H1 (cell line): ENCODE data around the gene TMEM131L. TPM values are rescaled to one million over a fixed set of nuclear protein-coding genes. Genes with fewer than 3 reads are reported as not detected.

Source experiments
- CTCF ChIA-PET: fragments of 300-600 bp; sonication (Branson Sonifier 250); formaldehyde crosslinking; loops from one replicate; lab custom pipeline; 2021; ENCODE audit not compliant: partially characterized antibody; lab: Charles Lee
- POLR2A ChIA-PET: fragments of 300-600 bp; sonication (Branson Sonifier 250); formaldehyde crosslinking; loops from one replicate; lab custom pipeline; 2021; ENCODE audit warnings: inconsistent platforms; ENCODE audit not compliant: partially characterized antibody; lab: Charles Lee
- DNase-seq, 2 experiments: peaks; one replicate each; pipeline versions ENCODE4 v3.0.0 to v3.0.0-alpha.2; 2010 to 2022; ENCODE audit warnings: low spot score in 2 of 2, low read depth in 1 of 2, mixed read lengths in 1 of 2
- FAIRE-seq: peaks from 2 replicates; lab custom pipeline; 2011; peaks lifted over from hg19 to GRCh38; lab: Jason Lieb, UNC
- H2AFZ ChIP-seq: 2 replicates; pipeline ENCODE4 v1.8.1; 2012; ENCODE audit warnings: low read length, inconsistent platforms
- H2AK5ac ChIP-seq: 2 replicates; pipeline ENCODE4 v1.6.1; 2013; ENCODE audit warnings: low read depth, low read length
- H2BK120ac ChIP-seq: replicated peaks from 2 replicates; pipeline ENCODE3; 2013; ENCODE audit warnings: low read depth, low read length, inconsistent platforms
- H2BK12ac ChIP-seq: 2 replicates; pipeline ENCODE4 v1.6.1; 2013; ENCODE audit warnings: low read depth, low read length
- H2BK15ac ChIP-seq: 2 replicates; pipeline ENCODE4 v1.6.1; 2013; ENCODE audit warnings: low read length
- H2BK20ac ChIP-seq: 2 replicates; pipeline ENCODE4 v1.6.1; 2013; ENCODE audit warnings: low read length
- H2BK5ac ChIP-seq: 2 replicates; pipeline ENCODE4 v1.6.1; 2013; ENCODE audit warnings: low read depth, low read length
- H3K14ac ChIP-seq: 2 replicates; pipeline ENCODE4 v1.6.1; 2013; ENCODE audit warnings: inconsistent platforms; ENCODE audit not compliant: insufficient read length
- H3K18ac ChIP-seq: 2 replicates; pipeline ENCODE4 v1.6.1; 2013; ENCODE audit warnings: low read length; ENCODE audit errors: extremely low read depth
- H3K23ac ChIP-seq: 2 replicates; pipeline ENCODE4 v1.6.1; 2013; ENCODE audit warnings: inconsistent platforms; ENCODE audit not compliant: insufficient read length
- H3K23me2 ChIP-seq: 2 replicates; pipeline ENCODE4 v1.6.1; 2013; ENCODE audit warnings: low read depth, low read length
- H3K27ac ChIP-seq: 2 replicates; pipeline ENCODE4 v1.6.1; 2011; ENCODE audit warnings: low read depth, low read length, inconsistent platforms
- H3K27me3 ChIP-seq, 4 experiments: replicated peaks in 1 of 4; 1 replicate in 1 of 4; 2 replicates in 3 of 4; pipeline versions ENCODE4 v1.6.1 to v1.8.1; 2011 to 2013; ENCODE audit warnings: low read length in 3 of 4, mild to moderate bottlenecking in 3 of 4, inconsistent platforms in 2 of 4, mixed read lengths in 2 of 4, moderate library complexity in 1 of 4; ENCODE audit not compliant: control insufficient read depth in 3 of 4, insufficient read depth in 3 of 4; ENCODE audit errors: extremely low read depth in 1 of 4
- H3K36me3 ChIP-seq, 4 experiments: 2 replicates each; pipeline versions ENCODE4 v1.6.1 to v1.8.1; 2011 to 2013; ENCODE audit warnings: mild to moderate bottlenecking in 4 of 4, low read length in 3 of 4, moderate library complexity in 2 of 4, control low read depth in 1 of 4, inconsistent platforms in 1 of 4; ENCODE audit not compliant: insufficient read depth in 4 of 4, control insufficient read depth in 2 of 4
- H3K4ac ChIP-seq: replicated peaks from 2 replicates; pipeline ENCODE3; 2013; ENCODE audit warnings: low read length, low read depth, mixed read lengths, inconsistent platforms; ENCODE audit not compliant: insufficient read length
- H3K4me1 ChIP-seq, 4 experiments: replicated peaks in 1 of 4; 1 replicate in 1 of 4; 2 replicates in 3 of 4; pipeline versions ENCODE4 v1.6.1 to v1.8.1; 2011 to 2013; ENCODE audit warnings: low read length in 3 of 4, inconsistent platforms in 2 of 4, mixed read lengths in 1 of 4; ENCODE audit not compliant: insufficient read depth in 4 of 4, control insufficient read depth in 3 of 4
- H3K4me2 ChIP-seq, 2 experiments: 2 replicates each; pipeline versions ENCODE4 v1.6.1 to v1.8.1; 2011 to 2013; ENCODE audit warnings: low read depth in 2 of 2, low read length in 2 of 2, control low read depth in 1 of 2, inconsistent platforms in 1 of 2, mild to moderate bottlenecking in 1 of 2; ENCODE audit not compliant: insufficient read depth in 1 of 2
- H3K4me3 ChIP-seq, 4 experiments: fragments of 200-600, 300-600 bp in 1 of 4; sonication (generic), shearing (Covaris generic), sonication (Bioruptor Twin) in 1 of 4; 2 replicates each; pipeline versions ENCODE4 v1.5.1 to v1.8.1; 2011 to 2016; ENCODE audit warnings: low read length in 4 of 4, low read depth in 3 of 4, control low read depth in 2 of 4, inconsistent platforms in 2 of 4, mild to moderate bottlenecking in 2 of 4, mixed read lengths in 1 of 4, moderate library complexity in 1 of 4; ENCODE audit not compliant: insufficient read depth in 2 of 4; ENCODE audit errors: extremely low read depth in 1 of 4
- H3K56ac ChIP-seq: replicated peaks from 2 replicates; pipeline ENCODE3; 2013; ENCODE audit warnings: low read depth, mild to moderate bottlenecking, mixed read lengths, low read length, inconsistent platforms; ENCODE audit not compliant: insufficient read length
- H3K79me1 ChIP-seq: 2 replicates; pipeline ENCODE4 v1.6.1; 2013; ENCODE audit warnings: low read depth, low read length, control low read depth
- H3K79me2 ChIP-seq, 2 experiments: 2 replicates each; pipeline versions ENCODE4 v1.6.1 to v1.8.1; 2012 to 2013; ENCODE audit warnings: low read length in 2 of 2, mild to moderate bottlenecking in 2 of 2, inconsistent platforms in 1 of 2; ENCODE audit not compliant: insufficient read depth in 2 of 2, control insufficient read depth in 1 of 2
- H3K9ac ChIP-seq, 4 experiments: replicated peaks in 1 of 4; 1 replicate in 1 of 4; 2 replicates in 3 of 4; pipeline versions ENCODE4 v1.6.1 to v1.8.1; 2011 to 2013; ENCODE audit warnings: low read depth in 3 of 4, low read length in 3 of 4, control low read depth in 2 of 4, mild to moderate bottlenecking in 2 of 4, moderate library complexity in 2 of 4, inconsistent platforms in 1 of 4; ENCODE audit errors: extremely low read depth in 1 of 4
- H3K9me3 ChIP-seq, 2 experiments: 2 replicates each; pipeline versions ENCODE4 v1.6.1 to v1.8.1; 2012 to 2013; ENCODE audit warnings: mild to moderate bottlenecking in 2 of 2, moderate library complexity in 2 of 2, control low read depth in 1 of 2, inconsistent platforms in 1 of 2, low read depth in 1 of 2, low read length in 1 of 2, mixed read lengths in 1 of 2; ENCODE audit not compliant: insufficient read depth in 2 of 2
- H4K20me1 ChIP-seq, 2 experiments: replicated peaks in 1 of 2; 2 replicates each; pipeline versions ENCODE3 to v1.8.1; 2011 to 2013; ENCODE audit warnings: inconsistent platforms in 2 of 2, low read length in 2 of 2, mild to moderate bottlenecking in 1 of 2; ENCODE audit not compliant: insufficient read depth in 2 of 2, control insufficient read depth in 1 of 2
- H4K5ac ChIP-seq: 2 replicates; pipeline ENCODE4 v1.6.1; 2013; ENCODE audit warnings: low read length, low read depth, mixed read lengths, inconsistent platforms; ENCODE audit not compliant: insufficient read length
- H4K8ac ChIP-seq: 2 replicates; pipeline ENCODE4 v1.8.0; 2013; ENCODE audit warnings: mild to moderate bottlenecking, moderate library complexity, low read length, inconsistent platforms; ENCODE audit not compliant: insufficient read depth; ENCODE audit errors: extremely low read depth
- H4K91ac ChIP-seq: replicated peaks from 2 replicates; pipeline ENCODE3; 2013; ENCODE audit warnings: low read length, mixed read lengths, inconsistent platforms; ENCODE audit not compliant: insufficient read length
- ASH2L ChIP-seq: fragments of 200-600, 300-600 bp; sonication (generic); IDR thresholded peaks from one replicate; pipeline ENCODE4 v1.7.1; 2017; ENCODE audit warnings: low read length
- BRCA1 ChIP-seq: IDR thresholded peaks from 2 replicates; pipeline ENCODE4 v1.6.1; 2012; ENCODE audit warnings: low read depth, low read length, improper control_type of control experiment
- CHD2 ChIP-seq: IDR thresholded peaks from 2 replicates; pipeline ENCODE4 v1.6.1; 2012; ENCODE audit warnings: low read length, improper control_type of control experiment
- CTCF ChIP-seq, 3 experiments: IDR thresholded peaks; 1 replicate in 2 of 3; 2 replicates in 1 of 3; pipeline versions ENCODE4 v1.5.1 to v1.6.1; 2011; ENCODE audit warnings: low read length in 3 of 3, mild to moderate bottlenecking in 3 of 3, inconsistent platforms in 2 of 3, low read depth in 1 of 3, moderate library complexity in 1 of 3; ENCODE audit not compliant: insufficient read depth in 1 of 3; ENCODE audit errors: control extremely low read depth in 1 of 3
- E2F6 ChIP-seq: IDR thresholded peaks from 2 replicates; pipeline ENCODE4 v1.6.1; 2012; ENCODE audit warnings: inconsistent platforms
- EZH2 ChIP-seq: fragments of 200-600 bp; sonication (generic); IDR thresholded peaks from 2 replicates; pipeline ENCODE4 v1.7.1; 2012; ENCODE audit warnings: low read depth, mild to moderate bottlenecking, moderate library complexity, low read length, inconsistent platforms; ENCODE audit not compliant: severe bottlenecking
- GABPA ChIP-seq: IDR thresholded peaks from 2 replicates; pipeline ENCODE4 v1.6.1; 2011; ENCODE audit warnings: mild to moderate bottlenecking, low read length, moderate library complexity, borderline replicate concordance; ENCODE audit not compliant: insufficient read depth
- KDM1A ChIP-seq: fragments of 200-600, 300-600 bp; sonication (generic); IDR thresholded peaks from 2 replicates; pipeline ENCODE4 v1.7.1; 2016; ENCODE audit warnings: mild to moderate bottlenecking, low read length, borderline replicate concordance
- KDM4A ChIP-seq: IDR thresholded peaks from one replicate; pipeline ENCODE4 v1.7.1; 2012; ENCODE audit warnings: low read depth, mild to moderate bottlenecking, moderate library complexity, low read length, inconsistent platforms; ENCODE audit not compliant: severe bottlenecking
- NRF1 ChIP-seq: IDR thresholded peaks from 2 replicates; pipeline ENCODE4 v1.6.1; 2011; ENCODE audit warnings: mild to moderate bottlenecking, low read depth, low read length, improper control_type of control experiment
- YY1 ChIP-seq: IDR thresholded peaks from 2 replicates; pipeline ENCODE4 v1.6.1; 2011; ENCODE audit warnings: low read depth, mild to moderate bottlenecking, low read length
- WGBS, 2 experiments: shearing (Covaris generic) in 1 of 2; methylation state at CpG; one replicate each; pipeline versions ENCODE4 v1.1.6 to v1.1.7; 2013 to 2015; ENCODE audit warnings: low lambda C conversion rate in 2 of 2, mixed read lengths in 2 of 2, inconsistent platforms in 1 of 2, low coverage in 1 of 2, missing lambda C conversion rate in 1 of 2; ENCODE audit not compliant: insufficient replicate concordance in 2 of 2, insufficient coverage in 1 of 2, insufficient read length in 1 of 2; ENCODE audit errors: extremely low coverage in 1 of 2, missing lambda C conversion rate in 1 of 2; 5-methylcytosine and 5-hydroxymethylcytosine counted together
- polyA plus RNA-seq, 7 experiments: library from polyadenylated mRNA; depleted of rRNA in 3 of 7; stranded (reverse) in 5 of 7; unstranded in 2 of 7; fragments of >200 nt in 5 of 7; fragments of 200-250 nt in 2 of 7; gene quantifications; 1 replicate in 5 of 7; 2 replicates in 1 of 7; 4 replicates in 1 of 7; pipeline versions ENCODE4 v1.2.1 to v1.2.3, GENCODE V29; 2011 to 2013; ENCODE audit warnings: missing spikeins in 2 of 7, mixed read lengths in 2 of 7
- total RNA-seq: library from RNA; stranded (reverse); fragmentation: NEBNext Ultra II Directional; extraction: Animal tissue kit (Norgen Biotek cat#: 25700); gene quantifications from 2 replicates; pipeline ENCODE4 v1.2.1, GENCODE V29; 2021

Gene TMEM131L
- total and polyA plus RNA-seq, 2 of the 8 experiments (the other 6 are each of a cell fraction or from before 2014, with no cell fraction given) = 14.3 to 26.1 TPM

GRCh38 chr4:153542131-153542530 lies 76.0 kb downstream of the TMEM131L start:
- no peak overlapping the region for H2AFZ ChIP-seq
- ChIA-PET CTCF (interaction anchor here (0.6 to 8.7 kb wide), 24 partner anchors 8 to 200 kb away, joined by 3 to 78 read pairs (median 4); no protein-coding TSS in a partner anchor), POLR2A (interaction anchor here (0.6 to 3.7 kb wide), 2 partner anchors 76 to 178 kb away, joined by 3 to 21 read pairs; partner anchors contain the start of gene TMEM131L)
- WGBS, 2 experiments = 85% methylated on average over 6 of the region's 6 CpGs; no CpG with 5 or more reads in 1 of the 2 experiments
- H2BK5ac ChIP-seq = no peak overlapping the region
- no peak overlapping the region for H3K4ac ChIP-seq
- no peak overlapping the region for H3K23ac ChIP-seq
- no peak overlapping the region for H2BK15ac ChIP-seq
- no peak overlapping the region for H2BK12ac ChIP-seq
- no peak overlapping the region for H2AK5ac ChIP-seq
- no peak overlapping the region for H3K27ac ChIP-seq
- peaks cover 6% of the 10 kb centered on the region for H3K79me1 ChIP-seq
- H3K4me1 ChIP-seq = peaks cover 5 to 17% (median 9%) of the 10 kb centered on the region in 4 experiments
- H2BK120ac ChIP-seq = no peak overlapping the region
- no peak overlapping the region for H3K4me3 ChIP-seq
- DNase-seq = no peak
- H4K91ac ChIP-seq = no peak overlapping the region
- no peak overlapping the region for H3K9ac ChIP-seq
- no peaks in the 10 kb centered on the region for H3K9me3 ChIP-seq
- no peak for FAIRE-seq
- H3K56ac ChIP-seq = no peak overlapping the region
- no peaks in the 10 kb centered on the region; a peak in 1 of 8 replicates for H3K36me3 ChIP-seq
- H3K79me2 ChIP-seq = peaks cover 0 to 32% of the 10 kb centered on the region in 2 experiments; a peak in 2 of 4 replicates
- no peaks in the 10 kb centered on the region for H3K23me2 ChIP-seq
- no peaks in the 10 kb centered on the region for H4K20me1 ChIP-seq
- H4K5ac ChIP-seq = no peak overlapping the region
- no peak overlapping the region for H3K18ac ChIP-seq
- no peak overlapping the region for H3K4me2 ChIP-seq
- no peaks in the 10 kb centered on the region for H3K27me3 ChIP-seq
- no peak overlapping the region for H4K8ac ChIP-seq
- no peak overlapping the region for H3K14ac ChIP-seq
- no peak overlapping the region for H2BK20ac ChIP-seq
- TF ChIP-seq GABPA = no peak
- no peak for TF ChIP-seq CHD2
- no peak for TF ChIP-seq KDM4A
- no peak for TF ChIP-seq BRCA1
- TF ChIP-seq CTCF (IDR thresholded peaks at IDR 0.05; ENCODE audit: control extremely low read depth in 1 of 3, insufficient read depth in 1 of 3, low read depth in 1 of 3, low read length in 3 of 3) = no peak
- TF ChIP-seq ASH2L = no peak
- no peak for TF ChIP-seq KDM1A
- no peak for TF ChIP-seq E2F6
- no peak for TF ChIP-seq NRF1
- no peak for TF ChIP-seq EZH2
- TF ChIP-seq YY1 = no peak
